Measurements from ENCODE around the gene MRFAP1. TPM values are rescaled to one million over a fixed set of nuclear protein-coding genes. Genes with fewer than 3 reads are reported as not detected.

Gene MRFAP1
- total RNA-seq, 5 donors from 2014 or later (not counting 1 experiment from before 2014, with no cell fraction given), result 138 to 169 (median 138) TPM

Other genes with a start within 250 kb of the MRFAP1 start
- under 1 TPM in 1 of 5 donors, not detected in 4; 0.20 TPM for gene PPP2R2C, start 168.1 kb upstream of the MRFAP1 start, total RNA-seq
- 10 to 100 TPM; 27.4 to 54.1 (median 45.8) TPM for gene MAN2B2, start 65.5 kb upstream of the MRFAP1 start, total RNA-seq
- 1 to 10 TPM in 3 of 5 donors, under 1 TPM in 1, not detected in 1; 0.70 to 3.8 (median 1.9) TPM for gene S100P, start 53.2 kb downstream of the MRFAP1 start, total RNA-seq
- gene MRFAP1L1, start 69.2 kb downstream of the MRFAP1 start, total RNA-seq, result 100 to 1,000 TPM in 3 of 5 donors, 10 to 100 TPM in 2; 28.8 to 121 (median 112) TPM
- 10 to 100 TPM; 20.7 to 41.9 (median 36.6) TPM for gene BLOC1S4, start 75.5 kb downstream of the MRFAP1 start, total RNA-seq
- gene KIAA0232, start 142.0 kb downstream of the MRFAP1 start, total RNA-seq, result 10 to 100 TPM; 16.5 to 20.9 (median 19.3) TPM